PC-3 (cell line): Measurements from ENCODE around the gene SLC47A1. TPM values are rescaled to one million over a fixed set of nuclear protein-coding genes. Genes with fewer than 3 reads are reported as not detected.

ENCODE experiments used
- ATAC-seq: fragments of 200-7000 bp; cut with Tn5 transposase; 2 replicates; pipeline ENCODE4 v1.9.1; 2020; ENCODE audit warnings: mild to moderate bottlenecking, moderate library complexity
- BruUV-seq: library from RNA; stranded (reverse); fragments of 400-500 nt; replicated peaks from 2 replicates; lab custom pipeline; 2021; lab: Mats Ljungman, UMichigan
- CTCF ChIA-PET: fragments of 300-600 bp; sonication (Branson Sonifier 250); formaldehyde crosslinking; loops from one replicate; lab custom pipeline; 2022; ENCODE audit warnings: antibody characterized with exemption; lab: Charles Lee
- POLR2A ChIA-PET: fragments of 300-600 bp; sonication (Branson Sonifier 250); formaldehyde crosslinking; loops from one replicate; lab custom pipeline; 2022; ENCODE audit warnings: antibody characterized with exemption; ENCODE audit not compliant: unreplicated experiment; lab: Charles Lee
- DNase-seq: peaks from one replicate; pipeline ENCODE4 v3.0.0-alpha.2; 2015
- H2AFZ ChIP-seq: fragments of 300-600 bp; sonication (generic); 2 replicates; pipeline ENCODE4 v1.6.0; 2016; ENCODE audit warnings: antibody characterized with exemption, low read length
- H3F3A ChIP-seq: fragments of 300-600 bp; sonication (generic); one replicate; pipeline ENCODE4 v1.6.0; 2017; ENCODE audit warnings: antibody characterized with exemption, low read length, control low read depth, mild to moderate bottlenecking; ENCODE audit not compliant: unreplicated experiment
- H3K27ac ChIP-seq: fragments of 300-600 bp; sonication (generic); 2 replicates; pipeline ENCODE4 v1.5.1; 2016; ENCODE audit warnings: mild to moderate bottlenecking, low read length
- H3K27me3 ChIP-seq: fragments of 300-600 bp; sonication (generic); 2 replicates; pipeline ENCODE4 v1.6.1; 2016; ENCODE audit warnings: low read length, mixed read lengths
- H3K36me3 ChIP-seq: fragments of 300-600 bp; sonication (generic); 2 replicates; pipeline ENCODE4 v1.6.1; 2016; ENCODE audit warnings: low read depth, mixed run types, low read length, mixed read lengths
- H3K4me1 ChIP-seq: fragments of 300-600 bp; sonication (generic); 2 replicates; pipeline ENCODE4 v1.5.1; 2016; ENCODE audit warnings: low read length; ENCODE audit not compliant: insufficient read depth
- H3K4me2 ChIP-seq: fragments of 300-600 bp; sonication (generic); 2 replicates; pipeline ENCODE4 v1.6.0; 2016; ENCODE audit warnings: low read length
- H3K4me3 ChIP-seq: fragments of 300-600 bp; sonication (generic); 2 replicates; pipeline ENCODE4 v1.5.1; 2016; ENCODE audit warnings: mild to moderate bottlenecking, low read length, mixed read lengths
- H3K79me2 ChIP-seq: fragments of 300-600 bp; sonication (generic); 2 replicates; pipeline ENCODE4 v1.6.1; 2017; ENCODE audit warnings: low read length, mixed read lengths
- H3K9ac ChIP-seq: fragments of 300-600 bp; sonication (generic); 2 replicates; pipeline ENCODE4 v1.6.0; 2016; ENCODE audit warnings: mild to moderate bottlenecking, low read length
- H3K9me2 ChIP-seq: fragments of 300-600 bp; sonication (generic); replicated peaks from 2 replicates; pipeline ENCODE4 v1.6.1; 2016; ENCODE audit warnings: mixed run types, low read length, mixed read lengths
- H3K9me3 ChIP-seq: fragments of 300-600 bp; sonication (generic); 2 replicates; pipeline ENCODE4 v1.6.1; 2016; ENCODE audit warnings: low read length, mixed read lengths
- H4K20me1 ChIP-seq: fragments of 300-600 bp; sonication (generic); 2 replicates; pipeline ENCODE4 v1.6.1; 2016; ENCODE audit warnings: low read length, mixed read lengths
- CTCF ChIP-seq: fragments of 300-600 bp; sonication (generic); conservative IDR thresholded peaks from 2 replicates; pipeline ENCODE4 v1.5.1; 2017; ENCODE audit warnings: antibody characterized with exemption, low read depth, mild to moderate bottlenecking, low read length
- EZH2 ChIP-seq: fragments of 300-600 bp; sonication (generic); IDR thresholded peaks from one replicate; pipeline ENCODE4 v1.6.1; 2017; ENCODE audit warnings: antibody characterized with exemption, mild to moderate bottlenecking, low read length; ENCODE audit not compliant: unreplicated experiment
- EZH2phosphoT487 ChIP-seq: fragments of 300-600 bp; sonication (generic); IDR thresholded peaks from 2 replicates; pipeline ENCODE4 v1.6.1; 2018; ENCODE audit warnings: mild to moderate bottlenecking, antibody characterized with exemption, low read length, borderline replicate concordance
- intact Hi-C: fragments of 100-400 bp; cut with micrococcal nuclease; formaldehyde crosslinking; loops from 2 replicates; pipeline ENCODE4 v1.9.0; 2023
- total RNA-seq: library from RNA; depleted of rRNA; stranded (reverse); fragments of >200 nt; gene quantifications from 2 replicates; pipeline ENCODE4 v1.2.3, GENCODE V29; 2014

SLC47A1 gene
- total RNA-seq, 1 experiment from 2014 or later = 0.15 TPM

DNA sequence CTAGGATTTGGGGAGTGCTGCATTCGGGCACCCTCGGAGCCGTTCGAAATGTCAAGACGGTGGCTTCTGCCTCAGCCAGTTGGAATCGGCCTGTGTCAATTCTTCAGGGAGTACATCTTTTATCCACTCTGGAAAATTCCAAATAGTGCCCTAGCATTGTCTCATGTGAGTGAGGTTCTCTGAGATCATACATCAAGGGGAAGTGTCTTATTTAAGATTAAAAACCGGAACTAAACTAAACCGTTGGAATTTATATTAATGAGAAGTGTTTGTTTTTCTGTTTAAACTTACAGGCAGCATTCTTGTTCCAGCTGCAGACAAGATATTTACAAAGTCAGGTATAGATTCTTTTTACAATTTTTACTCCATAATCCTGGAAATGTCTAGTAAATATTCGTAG is 56.8 kb downstream of the SLC47A1 start:
- DNase-seq (no peak), ATAC-seq (no peak)
- Histone ChIP-seq H3K4me3 (no peak overlapping the region), H3K36me3 (no peaks in the 10 kb centered on the region), H3K4me2 (no peak overlapping the region), H3K9ac (no peak overlapping the region), H3F3A (no peaks in the 10 kb centered on the region), H2AFZ (no peak overlapping the region), H3K9me3 (no peaks in the 10 kb centered on the region), H3K27ac (no peak overlapping the region), H3K79me2 (no peaks in the 10 kb centered on the region), H3K9me2 (no peaks in the 10 kb centered on the region), H3K27me3 (no peaks in the 10 kb centered on the region), H3K4me1 (no peaks in the 10 kb centered on the region), H4K20me1 (no peaks in the 10 kb centered on the region)
- no TSS peak for BruUV-seq
- POLR2A ChIA-PET = no interaction called here
- TF ChIP-seq EZH2phosphoT487 (no peak), EZH2 (no peak), CTCF (no peak)
- intact Hi-C loops = no loop called here
- CTCF ChIA-PET = no interaction called here

- BruUV-seq = no TSS peak
These were observed 57.4 kb downstream of the SLC47A1 start for GRCh38 chr17:19590912-19591551.

More at GRCh38 chr17:19590912-19591551, 57.4 kb downstream of the SLC47A1 start:
- ATAC-seq (no peak), DNase-seq (no peak)
- ChIA-PET POLR2A (no interaction called here), CTCF (no interaction called here)
- Histone ChIP-seq H3F3A (no peaks in the 10 kb centered on the region), H3K4me3 (no peak overlapping the region), H3K9ac (no peak overlapping the region), H3K27ac (no peak overlapping the region), H4K20me1 (no peaks in the 10 kb centered on the region), H3K9me2 (no peaks in the 10 kb centered on the region), H3K36me3 (no peaks in the 10 kb centered on the region), H3K4me2 (no peak overlapping the region), H2AFZ (no peak overlapping the region), H3K27me3 (no peaks in the 10 kb centered on the region), H3K9me3 (no peaks in the 10 kb centered on the region), H3K4me1 (no peaks in the 10 kb centered on the region), H3K79me2 (no peaks in the 10 kb centered on the region)
- TF ChIP-seq EZH2 = no peak
- 0 out of 2 replicates have a peak, but pooled peaks have one; percentile 15 for TF ChIP-seq CTCF
- TF ChIP-seq EZH2phosphoT487 = no peak
- intact Hi-C loops = no loop called here
